Caco-2 (cell line): ENCODE data around the gene UMAD1. TPM values are rescaled to one million over a fixed set of nuclear protein-coding genes. Genes with fewer than 3 reads are reported as not detected.

Experiments
- BruUV-seq: library from RNA; stranded (reverse); fragments of 400-500 nt; replicated peaks from 2 replicates; lab custom pipeline; 2021; lab: Mats Ljungman, UMichigan
- CTCF ChIA-PET: fragments of 300-600 bp; sonication (Branson Sonifier 250); formaldehyde crosslinking; loops from one replicate; lab custom pipeline; 2022; ENCODE audit warnings: antibody characterized with exemption; lab: Charles Lee
- POLR2A ChIA-PET: fragments of 300-600 bp; sonication (Branson Sonifier 250); formaldehyde crosslinking; loops from one replicate; lab custom pipeline; 2022; ENCODE audit warnings: antibody characterized with exemption; lab: Charles Lee
- DNase-seq, 2 experiments: peaks; one replicate each; pipeline versions ENCODE4 v3.0.0 to v3.0.0-alpha.2; 2020 to 2022
- H3K27me3 ChIP-seq: replicated peaks from 2 replicates; pipeline ENCODE4 v1.6.0; 2011; ENCODE audit warnings: low read length; ENCODE audit not compliant: control insufficient read depth, insufficient read depth
- H3K36me3 ChIP-seq: 2 replicates; pipeline ENCODE4 v1.5.1; 2011; ENCODE audit warnings: low read length; ENCODE audit not compliant: control insufficient read depth, insufficient read depth
- H3K4me1 ChIP-seq: fragments of 250-450 bp; sonication (Bioruptor Pico); 2 replicates; pipeline ENCODE4 v1.5.1; 2020; ENCODE audit warnings: mild to moderate bottlenecking
- H3K4me3 ChIP-seq: 2 replicates; pipeline ENCODE4 v1.5.1; 2011; ENCODE audit warnings: low read depth, mild to moderate bottlenecking, control low read depth, low read length
- H3K9me3 ChIP-seq: fragments of 250-450 bp; sonication (Bioruptor Pico); 2 replicates; pipeline ENCODE4 v1.5.1; 2020; ENCODE audit warnings: mild to moderate bottlenecking, moderate library complexity
- H3K27ac Mint-ChIP-seq: one replicate; pipeline ENCODE4 v1.8.0; 2022; ENCODE audit warnings: mixed read lengths; ENCODE audit not compliant: unreplicated experiment
- H3K27me3 Mint-ChIP-seq: one replicate; pipeline ENCODE4 v1.8.0; 2022; ENCODE audit warnings: mixed read lengths; ENCODE audit not compliant: insufficient read depth, unreplicated experiment
- H3K36me3 Mint-ChIP-seq: one replicate; pipeline ENCODE4 v1.8.0; 2022; ENCODE audit warnings: mild to moderate bottlenecking, mixed read lengths; ENCODE audit not compliant: insufficient read depth, unreplicated experiment
- H3K4me1 Mint-ChIP-seq: one replicate; pipeline ENCODE4 v1.8.0; 2022; ENCODE audit warnings: low read depth, mixed read lengths; ENCODE audit not compliant: unreplicated experiment
- H3K4me3 Mint-ChIP-seq: one replicate; pipeline ENCODE4 v1.8.0; 2022; ENCODE audit warnings: mild to moderate bottlenecking, moderate library complexity, mixed read lengths; ENCODE audit not compliant: unreplicated experiment
- H3K9me3 Mint-ChIP-seq: one replicate; pipeline ENCODE4 v1.8.0; 2022; ENCODE audit warnings: mixed read lengths; ENCODE audit not compliant: unreplicated experiment
- intact Hi-C: fragments of 100-400 bp; cut with micrococcal nuclease; formaldehyde crosslinking; loops from one replicate; pipeline ENCODE4 v1.10.0; 2022; ENCODE audit not compliant: unreplicated experiment
- total RNA-seq: library from RNA; stranded (reverse); gene quantifications from 2 replicates; pipeline ENCODE4 v1.2.3, GENCODE V29; 2022
- TF ChIP-seq, protein P1 (sequence below), 2 experiments: fragments of 200-600 bp in 1 of 2; IDR thresholded peaks; 1 replicate in 1 of 2; 2 replicates in 1 of 2; pipeline versions ENCODE4 v1.5.1 to v1.8.0; 2011 to 2022; ENCODE audit warnings: antibody characterized with exemption in 1 of 2, control low read depth in 1 of 2, inconsistent platforms in 1 of 2, low read depth in 1 of 2, low read length in 1 of 2, mild to moderate bottlenecking in 1 of 2, moderate library complexity in 1 of 2; ENCODE audit not compliant: insufficient read depth in 1 of 2, severe bottlenecking in 1 of 2, unreplicated experiment in 1 of 2

UMAD1 gene
- total RNA-seq, 1 experiment from 2014 or later, result 20.0 TPM

DNA sequence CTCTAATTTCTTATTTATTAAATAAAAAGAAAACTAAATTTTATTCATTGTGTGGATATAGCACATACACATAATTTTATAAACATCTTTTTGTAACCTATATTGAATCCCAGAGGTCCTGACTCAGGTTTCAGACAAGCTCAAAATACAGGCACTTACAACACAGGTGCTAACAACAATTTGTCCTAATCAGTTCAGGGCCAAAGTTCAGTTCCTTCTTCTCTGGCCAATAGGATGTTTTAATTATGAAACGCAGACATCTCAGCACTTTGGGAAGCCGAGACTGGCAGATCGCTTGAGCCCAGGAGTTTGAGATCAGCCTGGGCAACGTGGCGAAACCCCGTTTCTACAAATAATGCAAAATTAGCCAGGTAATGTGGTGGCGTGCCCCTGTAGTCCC, 62.9 kb downstream of the UMAD1 start:
- BruUV-seq, result no TSS peak
- no peaks in the 10 kb centered on the region for H3K9me3 Mint-ChIP-seq
- H3K36me3 ChIP-seq, result no peaks in the 10 kb centered on the region
- H3K27ac Mint-ChIP-seq, result no peak overlapping the region
- no peak for DNase-seq
- peaks cover 8% of the 10 kb centered on the region for H3K4me1 Mint-ChIP-seq
- no peaks in the 10 kb centered on the region for H3K9me3 ChIP-seq
- H3K27me3 Mint-ChIP-seq, result no peaks in the 10 kb centered on the region
- ChIA-PET POLR2A (no interaction called here), CTCF (no interaction called here)
- no peaks in the 10 kb centered on the region for H3K36me3 Mint-ChIP-seq
- peaks cover 6% of the 10 kb centered on the region; the same call in 1 of the 2 replicates for H3K4me1 ChIP-seq
- H3K4me3 ChIP-seq, result no peak overlapping the region
- intact Hi-C loops, result no loop called here
- no peaks in the 10 kb centered on the region for H3K27me3 ChIP-seq
- H3K4me3 Mint-ChIP-seq, result no peak overlapping the region
- TF ChIP-seq, protein P1, sequence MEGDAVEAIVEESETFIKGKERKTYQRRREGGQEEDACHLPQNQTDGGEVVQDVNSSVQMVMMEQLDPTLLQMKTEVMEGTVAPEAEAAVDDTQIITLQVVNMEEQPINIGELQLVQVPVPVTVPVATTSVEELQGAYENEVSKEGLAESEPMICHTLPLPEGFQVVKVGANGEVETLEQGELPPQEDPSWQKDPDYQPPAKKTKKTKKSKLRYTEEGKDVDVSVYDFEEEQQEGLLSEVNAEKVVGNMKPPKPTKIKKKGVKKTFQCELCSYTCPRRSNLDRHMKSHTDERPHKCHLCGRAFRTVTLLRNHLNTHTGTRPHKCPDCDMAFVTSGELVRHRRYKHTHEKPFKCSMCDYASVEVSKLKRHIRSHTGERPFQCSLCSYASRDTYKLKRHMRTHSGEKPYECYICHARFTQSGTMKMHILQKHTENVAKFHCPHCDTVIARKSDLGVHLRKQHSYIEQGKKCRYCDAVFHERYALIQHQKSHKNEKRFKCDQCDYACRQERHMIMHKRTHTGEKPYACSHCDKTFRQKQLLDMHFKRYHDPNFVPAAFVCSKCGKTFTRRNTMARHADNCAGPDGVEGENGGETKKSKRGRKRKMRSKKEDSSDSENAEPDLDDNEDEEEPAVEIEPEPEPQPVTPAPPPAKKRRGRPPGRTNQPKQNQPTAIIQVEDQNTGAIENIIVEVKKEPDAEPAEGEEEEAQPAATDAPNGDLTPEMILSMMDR (IDR thresholded peaks at IDR 0.05; ENCODE audit: insufficient read depth in 1 of 2, low read depth in 1 of 2, low read length in 1 of 2, severe bottlenecking in 1 of 2, unreplicated experiment in 1 of 2), result no peak

DNA sequence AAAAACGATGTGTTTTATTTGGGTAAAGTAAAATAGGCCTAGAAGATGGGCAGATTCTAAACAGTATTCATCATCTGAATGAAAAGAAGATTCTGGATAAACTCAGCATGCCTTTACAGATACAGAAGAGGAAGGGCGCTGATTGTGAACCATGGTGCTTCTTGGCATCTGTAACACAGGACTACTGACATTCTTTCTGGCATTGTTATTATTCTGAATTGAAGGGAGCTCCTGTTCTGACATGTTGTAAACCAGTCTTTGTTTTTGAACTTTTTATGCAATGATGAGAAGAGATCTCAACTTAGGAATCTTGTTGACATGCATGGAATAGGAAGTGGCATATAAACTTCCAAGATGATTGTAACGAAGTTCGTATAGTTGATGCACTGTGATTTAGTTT, 64.3 kb downstream of the UMAD1 start:
- intact Hi-C loops, result no loop called here
- CTCF ChIA-PET, result no interaction called here
- TF ChIP-seq, protein P1 (IDR thresholded peaks at IDR 0.05; ENCODE audit: insufficient read depth in 1 of 2, low read depth in 1 of 2, low read length in 1 of 2, severe bottlenecking in 1 of 2, unreplicated experiment in 1 of 2), result no peak
- peaks cover 21% of the 10 kb centered on the region for H3K4me1 Mint-ChIP-seq
- H3K27me3 Mint-ChIP-seq, result no peaks in the 10 kb centered on the region
- Histone ChIP-seq H3K27me3 (no peaks in the 10 kb centered on the region), H3K36me3 (no peaks in the 10 kb centered on the region), H3K9me3 (no peaks in the 10 kb centered on the region), H3K4me3 (no peak overlapping the region), H3K4me1 (peaks cover 14% of the 10 kb centered on the region)
- H3K9me3 Mint-ChIP-seq, result no peaks in the 10 kb centered on the region
- POLR2A ChIA-PET, result no interaction called here
- BruUV-seq, result no TSS peak
- DNase-seq, result no peak
- H3K4me3 Mint-ChIP-seq, result no peak overlapping the region
- H3K36me3 Mint-ChIP-seq, result no peaks in the 10 kb centered on the region
- H3K27ac Mint-ChIP-seq, result no peak overlapping the region

DNA sequence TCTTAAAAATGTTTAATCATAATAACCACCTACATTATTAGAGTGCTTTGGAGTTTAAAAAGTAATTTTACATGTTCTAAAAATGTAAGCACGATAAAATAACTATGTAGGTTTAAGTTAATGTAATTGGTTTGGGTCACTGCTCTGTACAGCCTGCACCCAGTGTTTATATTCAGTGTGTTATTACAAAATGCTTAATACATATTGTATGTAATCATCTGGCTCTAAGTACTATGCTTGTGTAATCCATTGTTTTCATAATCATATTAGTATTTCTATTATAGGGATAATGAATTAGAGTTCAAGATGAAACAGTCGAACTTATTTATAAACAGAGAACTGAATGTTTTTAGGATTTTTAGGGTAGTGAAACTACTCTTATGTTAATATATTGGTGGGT, 64.8 kb downstream of the UMAD1 start:
- BruUV-seq, result no TSS peak
- Mint-ChIP-seq H3K27me3 (no peaks in the 10 kb centered on the region), H3K4me3 (no peak overlapping the region), H3K36me3 (no peaks in the 10 kb centered on the region), H3K9me3 (no peaks in the 10 kb centered on the region), H3K4me1 (peaks cover 24% of the 10 kb centered on the region), H3K27ac (no peak overlapping the region)
- intact Hi-C loops, result no loop called here
- H3K36me3 ChIP-seq, result no peaks in the 10 kb centered on the region
- ChIA-PET POLR2A (no interaction called here), CTCF (no interaction called here)
- peaks cover 14% of the 10 kb centered on the region for H3K4me1 ChIP-seq
- H3K27me3 ChIP-seq, result no peaks in the 10 kb centered on the region
- TF ChIP-seq, protein P1 (IDR thresholded peaks at IDR 0.05; ENCODE audit: insufficient read depth in 1 of 2, low read depth in 1 of 2, low read length in 1 of 2, severe bottlenecking in 1 of 2, unreplicated experiment in 1 of 2), result no peak
- H3K9me3 ChIP-seq, result no peaks in the 10 kb centered on the region
- DNase-seq, result no peak
- H3K4me3 ChIP-seq, result no peak overlapping the region
